Glomerular endothelial cell (primary cell): ENCODE data around the gene NEMP1. TPM values are rescaled to one million over a fixed set of nuclear protein-coding genes. Genes with fewer than 3 reads are reported as not detected.
"Not testable (repeated sequence)": the region's sequence is repeated elsewhere in the genome, so short reads cannot be mapped to it uniquely, and the experiment has no call there.

Source experiments
- DNase-seq: peaks from one replicate; pipeline ENCODE4 v3.0.0-alpha.2; 2011; ENCODE audit warnings: low read depth, low spot score; ENCODE audit errors: extremely low read depth
- total RNA-seq: library from RNA; depleted of rRNA; stranded (reverse); fragments of >200 nt; gene quantifications from 2 replicates; pipeline ENCODE4 v1.2.3, GENCODE V29; 2015

The NEMP1 gene
- total RNA-seq, 1 donor from 2014 or later = 7.9 TPM

GRCh38 chr12:57063991-57064685 lies 14.5 kb downstream of the NEMP1 start:
- DNase-seq = no peak

GRCh38 chr12:57058454-57058853 lies 20.1 kb downstream of the NEMP1 start:
- DNase-seq = no peak

GRCh38 chr12:57057067-57057751 lies 21.4 kb downstream of the NEMP1 start:
- no peak for DNase-seq

GRCh38 chr12:57055824-57056223 lies 22.8 kb downstream of the NEMP1 start:
- no peak for DNase-seq

- not testable (repeated sequence) for DNase-seq
Measured at GRCh38 chr12:57053901-57054300, 24.7 kb downstream of the NEMP1 start.

- DNase-seq = not testable (repeated sequence)
Measured at GRCh38 chr12:57053146-57053545, 25.4 kb downstream of the NEMP1 start.

GRCh38 chr12:57051011-57051410 lies 27.6 kb downstream of the NEMP1 start:
- no peak for DNase-seq

- DNase-seq = no peak
Measured at GRCh38 chr12:57049890-57050289, 28.7 kb downstream of the NEMP1 start, which contains the start of gene MYO1A. Gene MYO1A (minus strand): TSS chr12:57050129. CDS start chr12:57048323, 1,806 bp downstream.

- DNase-seq = no peak
Measured at GRCh38 chr12:57049119-57049446, 29.5 kb downstream of the NEMP1 start.

GRCh38 chr12:57048423-57049118 lies 30.0 kb downstream of the NEMP1 start:
- DNase-seq = no peak

GRCh38 chr12:57047981-57048380 lies 30.6 kb downstream of the NEMP1 start:
- DNase-seq = no peak

GRCh38 chr12:57046947-57047890 lies 31.4 kb downstream of the NEMP1 start:
- DNase-seq = no peak

GRCh38 chr12:57046086-57046791 lies 32.4 kb downstream of the NEMP1 start:
- DNase-seq = no peak

GRCh38 chr12:57044889-57045288 lies 33.7 kb downstream of the NEMP1 start:
- DNase-seq = no peak

GRCh38 chr12:57044468-57044867 lies 34.1 kb downstream of the NEMP1 start:
- DNase-seq = no peak

GRCh38 chr12:57042695-57043094 lies 35.9 kb downstream of the NEMP1 start:
- DNase-seq = no peak

- DNase-seq = no peak
Measured at GRCh38 chr12:57040750-57041149, 37.8 kb downstream of the NEMP1 start.

GRCh38 chr12:57040211-57040610 lies 38.4 kb downstream of the NEMP1 start:
- no peak for DNase-seq

- DNase-seq = no peak
Measured at GRCh38 chr12:57039016-57039798, 39.4 kb downstream of the NEMP1 start.
